IPS-18a (cell line): ENCODE measurements around the gene PLAAT1.
A peak's percentile ranks its signal among the peaks of the same experiment; 100 is the strongest.

Experiments
- H3K27ac ChIP-seq: one replicate; pipeline ENCODE4 v1.5.1; 2013; ENCODE audit warnings: low read length
- H3K27me3 ChIP-seq: one replicate; pipeline ENCODE4 v1.6.1; 2013; ENCODE audit warnings: mild to moderate bottlenecking, low read length; ENCODE audit not compliant: control insufficient read depth, insufficient read depth
- H3K36me3 ChIP-seq: one replicate; pipeline ENCODE4 v1.6.1; 2013; ENCODE audit warnings: low read depth, low read length; ENCODE audit not compliant: control insufficient read depth
- H3K4me1 ChIP-seq: one replicate; pipeline ENCODE4 v1.6.1; 2013; ENCODE audit warnings: low read depth, low read length; ENCODE audit not compliant: control insufficient read depth
- H3K4me3 ChIP-seq: one replicate; pipeline ENCODE4 v1.5.1; 2013; ENCODE audit warnings: low read length
- H3K9ac ChIP-seq: one replicate; pipeline ENCODE4 v1.6.1; 2013; ENCODE audit warnings: mild to moderate bottlenecking, low read length, moderate library complexity
- H3K9me3 ChIP-seq: one replicate; pipeline ENCODE4 v1.6.1; 2013; ENCODE audit warnings: low read depth, low read length; ENCODE audit not compliant: control insufficient read depth

The PLAAT1 gene

GRCh38 chr3:193229851-193230420, 11.1 kb upstream of the PLAAT1 start:
- Histone ChIP-seq H3K27me3 (no peaks in the 10 kb centered on the region), H3K9me3 (no peaks in the 10 kb centered on the region), H3K27ac (no peak overlapping the region)

GRCh38 chr3:193230610-193231009, 10.4 kb upstream of the PLAAT1 start:
- H3K4me1 ChIP-seq = peaks cover 49% of the 10 kb centered on the region
- no peak overlapping the region for H3K9ac ChIP-seq
- H3K4me3 ChIP-seq = no peak overlapping the region
- no peaks in the 10 kb centered on the region for H3K9me3 ChIP-seq
- no peaks in the 10 kb centered on the region for H3K27me3 ChIP-seq
- H3K36me3 ChIP-seq = no peaks in the 10 kb centered on the region
- H3K27ac ChIP-seq = no peak overlapping the region

More at GRCh38 chr3:193229851-193230420, 11.1 kb upstream of the PLAAT1 start:
- Histone ChIP-seq H3K4me1 (peaks cover 49% of the 10 kb centered on the region), H3K4me3 (no peak overlapping the region), H3K9ac (no peak overlapping the region), H3K36me3 (no peaks in the 10 kb centered on the region)

GRCh38 chr3:193231201-193231600, 9.8 kb upstream of the PLAAT1 start:
- Histone ChIP-seq H3K27me3 (no peaks in the 10 kb centered on the region), H3K9ac (no peak overlapping the region), H3K27ac (no peak overlapping the region), H3K4me3 (no peak overlapping the region), H3K9me3 (no peaks in the 10 kb centered on the region), H3K4me1 (peaks cover 45% of the 10 kb centered on the region), H3K36me3 (no peaks in the 10 kb centered on the region)

GRCh38 chr3:193236599-193236998, 4.4 kb upstream of the PLAAT1 start:
- no peak overlapping the region for H3K27ac ChIP-seq
- no peak overlapping the region for H3K9ac ChIP-seq
- no peaks in the 10 kb centered on the region for H3K4me1 ChIP-seq
- H3K36me3 ChIP-seq = no peaks in the 10 kb centered on the region
- peaks cover 4% of the 10 kb centered on the region for H3K27me3 ChIP-seq
- no peak overlapping the region for H3K4me3 ChIP-seq
- no peaks in the 10 kb centered on the region for H3K9me3 ChIP-seq

GRCh38 chr3:193237030-193237429, 4.0 kb upstream of the PLAAT1 start:
- Histone ChIP-seq H3K36me3 (no peaks in the 10 kb centered on the region), H3K4me3 (no peak overlapping the region)

GRCh38 chr3:193240436-193240849, 579 bp upstream of the PLAAT1 start:
- Histone ChIP-seq H3K27me3 (peaks cover 20% of the 10 kb centered on the region), H3K36me3 (no peaks in the 10 kb centered on the region), H3K9me3 (no peaks in the 10 kb centered on the region), H3K4me3 (peak overlapping the region; percentile 81), H3K9ac (peak overlapping the region; percentile 58), H3K27ac (no peak overlapping the region), H3K4me1 (no peaks in the 10 kb centered on the region)

More at GRCh38 chr3:193237030-193237429, 4.0 kb upstream of the PLAAT1 start:
- H3K27me3 ChIP-seq = peaks cover 9% of the 10 kb centered on the region
- no peaks in the 10 kb centered on the region for H3K4me1 ChIP-seq
- H3K9ac ChIP-seq = no peak overlapping the region
- H3K27ac ChIP-seq = no peak overlapping the region
- no peaks in the 10 kb centered on the region for H3K9me3 ChIP-seq

- peak overlapping the region; percentile 27 for H3K9ac ChIP-seq
- H3K27ac ChIP-seq = no peak overlapping the region
- no peaks in the 10 kb centered on the region for H3K36me3 ChIP-seq
These were observed 694 bp downstream of the PLAAT1 start for GRCh38 chr3:193241716-193242115.

GRCh38 chr3:193243571-193243970, 2.5 kb downstream of the PLAAT1 start:
- Histone ChIP-seq H3K9ac (no peak overlapping the region), H3K27ac (no peak overlapping the region), H3K9me3 (no peaks in the 10 kb centered on the region), H3K4me1 (no peaks in the 10 kb centered on the region), H3K4me3 (no peak overlapping the region), H3K27me3 (peaks cover 20% of the 10 kb centered on the region), H3K36me3 (no peaks in the 10 kb centered on the region)

More at GRCh38 chr3:193241716-193242115, 694 bp downstream of the PLAAT1 start:
- Histone ChIP-seq H3K27me3 (peaks cover 20% of the 10 kb centered on the region), H3K9me3 (no peaks in the 10 kb centered on the region), H3K4me3 (peak overlapping the region; percentile 81), H3K4me1 (no peaks in the 10 kb centered on the region)

GRCh38 chr3:193248848-193249468, 7.9 kb downstream of the PLAAT1 start:
- no peak overlapping the region for H3K4me3 ChIP-seq
- no peak overlapping the region for H3K9ac ChIP-seq
- H3K36me3 ChIP-seq = no peaks in the 10 kb centered on the region
- H3K27ac ChIP-seq = no peak overlapping the region
- H3K9me3 ChIP-seq = peaks cover 5% of the 10 kb centered on the region
- no peaks in the 10 kb centered on the region for H3K4me1 ChIP-seq
- no peaks in the 10 kb centered on the region for H3K27me3 ChIP-seq

- no peak overlapping the region for H3K4me3 ChIP-seq
These were observed 9.5 kb downstream of the PLAAT1 start for GRCh38 chr3:193250492-193250891.

GRCh38 chr3:193253986-193254660, 13.1 kb downstream of the PLAAT1 start:
- Histone ChIP-seq H3K4me1 (no peaks in the 10 kb centered on the region), H3K4me3 (no peak overlapping the region), H3K9ac (no peak overlapping the region)

More at GRCh38 chr3:193250492-193250891, 9.5 kb downstream of the PLAAT1 start:
- H3K4me1 ChIP-seq = no peaks in the 10 kb centered on the region
- peaks cover 5% of the 10 kb centered on the region for H3K9me3 ChIP-seq
- H3K36me3 ChIP-seq = no peaks in the 10 kb centered on the region
- no peak overlapping the region for H3K27ac ChIP-seq
- no peak overlapping the region for H3K9ac ChIP-seq
- no peaks in the 10 kb centered on the region for H3K27me3 ChIP-seq

More at GRCh38 chr3:193253986-193254660, 13.1 kb downstream of the PLAAT1 start:
- Histone ChIP-seq H3K27me3 (no peaks in the 10 kb centered on the region), H3K9me3 (peaks cover 4% of the 10 kb centered on the region), H3K36me3 (no peaks in the 10 kb centered on the region), H3K27ac (no peak overlapping the region)
